K562 (cell line): ENCODE measurements around the gene MMP15. TPM values are rescaled to one million over a fixed set of nuclear protein-coding genes. Genes with fewer than 3 reads are reported as not detected.

Experiments
- CTBP1 ChIP-seq: fragments of 450-650 bp; IDR thresholded peaks from 2 replicates; pipeline ENCODE4 v1.6.1; 2016; ENCODE audit warnings: borderline replicate concordance
- E2F4 ChIP-seq: sonication (generic); formaldehyde crosslinking; IDR thresholded peaks from 2 replicates; pipeline ENCODE4 v1.8.0; 2022; ENCODE audit warnings: mild to moderate bottlenecking, low read depth, missing genetic modification reagents
- GTF2E2 ChIP-seq: fragments of 200-800 bp; sonication (Bioruptor generic); IDR thresholded peaks from 2 replicates; pipeline ENCODE4 v1.6.1; 2016; ENCODE audit warnings: missing genetic modification characterization, missing compliant biosample characterization
- HCFC1 ChIP-seq: IDR thresholded peaks from 2 replicates; pipeline ENCODE4 v1.6.1; 2012; ENCODE audit warnings: low read depth, low read length, improper control_type of control experiment
- HMGXB4 ChIP-seq: sonication (generic); formaldehyde crosslinking; IDR thresholded peaks from 2 replicates; pipeline ENCODE4 v1.8.1; 2023; ENCODE audit warnings: mild to moderate bottlenecking, missing genetic modification reagents
- JUN ChIP-seq, 2 experiments: sonication (generic) in 1 of 2; formaldehyde crosslinking in 1 of 2; IDR thresholded peaks; 2 replicates each; pipeline versions ENCODE4 v1.6.1 to v1.8.0; 2012 to 2022; ENCODE audit warnings: borderline replicate concordance in 2 of 2, mild to moderate bottlenecking in 2 of 2, improper control_type of control experiment in 1 of 2, low read depth in 1 of 2, low read length in 1 of 2, missing genetic modification reagents in 1 of 2
- L3MBTL2 ChIP-seq: fragments of 450-650 bp; IDR thresholded peaks from 2 replicates; pipeline ENCODE4 v1.6.1; 2016; ENCODE audit warnings: mild to moderate bottlenecking, moderate library complexity
- NONO ChIP-seq, 2 experiments: fragments of 200-400 bp in 1 of 2; fragments of 450-650 bp in 1 of 2; formaldehyde crosslinking in 1 of 2; IDR thresholded peaks; 2 replicates each; pipeline ENCODE4 v1.6.1; 2017; ENCODE audit warnings: low read depth in 2 of 2, mild to moderate bottlenecking in 2 of 2, moderate library complexity in 2 of 2, low read length in 1 of 2
- POLR3G ChIP-seq: IDR thresholded peaks from 2 replicates; pipeline ENCODE4 v1.6.1; 2011; ENCODE audit not compliant: insufficient read length, insufficient replicate concordance; ENCODE audit errors: extremely low read depth
- PPARD ChIP-seq: fragments of 250-450 bp; sonication (Bioruptor Pico); IDR thresholded peaks from 2 replicates; pipeline ENCODE4 v1.8.0; 2022; ENCODE audit warnings: inconsistent platforms, mild to moderate bottlenecking, moderate library complexity
- RB1 ChIP-seq: fragments of 450-650 bp; IDR thresholded peaks from 2 replicates; pipeline ENCODE4 v1.6.1; 2017; ENCODE audit warnings: low read depth, mild to moderate bottlenecking
- RBM25 ChIP-seq: fragments of 200-400 bp; formaldehyde crosslinking; IDR thresholded peaks from 2 replicates; pipeline ENCODE4 v1.6.1; 2018; ENCODE audit warnings: low read length, low read depth, moderate library complexity; ENCODE audit not compliant: severe bottlenecking
- RNF2 ChIP-seq: sonication (generic); IDR thresholded peaks from 2 replicates; pipeline ENCODE4 v1.6.1; 2016
- SMAD4 ChIP-seq: fragments of 250-450 bp; sonication (Bioruptor Pico); conservative IDR thresholded peaks from 2 replicates; pipeline ENCODE4 v1.8.0; 2021; ENCODE audit warnings: inconsistent platforms, mild to moderate bottlenecking, moderate library complexity
- SMARCA5 ChIP-seq: fragments of 450-650 bp; IDR thresholded peaks from 2 replicates; pipeline ENCODE4 v1.6.1; 2016
- STAT5A ChIP-seq: IDR thresholded peaks from 2 replicates; pipeline ENCODE4 v1.6.1; 2012; ENCODE audit warnings: low read length, inconsistent platforms, borderline replicate concordance
- ZFX ChIP-seq: sonication (generic); formaldehyde crosslinking; IDR thresholded peaks from 2 replicates; pipeline ENCODE4 v1.8.0; 2022; ENCODE audit warnings: mild to moderate bottlenecking, missing genetic modification reagents, moderate library complexity
- ZKSCAN3 ChIP-seq: fragments of 250-450 bp; sonication (Bioruptor Pico); IDR thresholded peaks from 2 replicates; pipeline ENCODE4 v1.4.0; 2020
- ZNF354B ChIP-seq: fragments of 250-450 bp; sonication (Bioruptor Pico); IDR thresholded peaks from 2 replicates; pipeline ENCODE4 v1.4.0; 2020
- ZNF41 ChIP-seq: fragments of 250-450 bp; sonication (Bioruptor Pico); conservative IDR thresholded peaks from 2 replicates; pipeline ENCODE4 v1.4.0; 2020; ENCODE audit warnings: mild to moderate bottlenecking
- ZNF79 ChIP-seq: fragments of 250-450 bp; sonication (Bioruptor Pico); IDR thresholded peaks from 2 replicates; pipeline ENCODE4 v1.4.0; 2020; ENCODE audit warnings: low read depth, mild to moderate bottlenecking, moderate library complexity
- polyA plus RNA-seq, 8 experiments: library from polyadenylated mRNA; depleted of rRNA in 4 of 8; stranded (reverse) in 5 of 8; unstranded in 3 of 8; fragments of >200 nt; fragmentation: Nextera tagmentation in 2 of 8; fragmentation: Illumina TruSeq in 1 of 8; extraction: Ambion mirVana in 2 of 8; extraction: Trizol in 1 of 8; gene quantifications; 2 replicates each; pipeline versions ENCODE4 v1.2.1 to v1.2.3, GENCODE V29; 2011 to 2014; ENCODE audit warnings: inconsistent platforms in 1 of 8, missing spikeins in 1 of 8
- total RNA-seq, 7 experiments: library from RNA; depleted of rRNA in 6 of 7; stranded (reverse); fragments of >200 nt in 6 of 7; fragmentation: Illumina TruSeq in 2 of 7; extraction: Trizol in 2 of 7; gene quantifications; 2 replicates each; pipeline versions ENCODE4 v1.2.1 to v1.2.3, GENCODE V29; 2011 to 2021; ENCODE audit warnings: low replicate concordance in 1 of 7
- TF ChIP-seq, protein P1 (sequence below): fragments of 250-450 bp; sonication (Bioruptor Pico); IDR thresholded peaks from 2 replicates; pipeline ENCODE4 v1.4.0; 2020; ENCODE audit warnings: mild to moderate bottlenecking

MMP15 gene
- total and polyA plus RNA-seq, 9 of the 15 experiments (the other 6 are each of a cell fraction or from before 2014, with no cell fraction given), result 0.01 to 20.4 (median 5.5) TPM

DNA sequence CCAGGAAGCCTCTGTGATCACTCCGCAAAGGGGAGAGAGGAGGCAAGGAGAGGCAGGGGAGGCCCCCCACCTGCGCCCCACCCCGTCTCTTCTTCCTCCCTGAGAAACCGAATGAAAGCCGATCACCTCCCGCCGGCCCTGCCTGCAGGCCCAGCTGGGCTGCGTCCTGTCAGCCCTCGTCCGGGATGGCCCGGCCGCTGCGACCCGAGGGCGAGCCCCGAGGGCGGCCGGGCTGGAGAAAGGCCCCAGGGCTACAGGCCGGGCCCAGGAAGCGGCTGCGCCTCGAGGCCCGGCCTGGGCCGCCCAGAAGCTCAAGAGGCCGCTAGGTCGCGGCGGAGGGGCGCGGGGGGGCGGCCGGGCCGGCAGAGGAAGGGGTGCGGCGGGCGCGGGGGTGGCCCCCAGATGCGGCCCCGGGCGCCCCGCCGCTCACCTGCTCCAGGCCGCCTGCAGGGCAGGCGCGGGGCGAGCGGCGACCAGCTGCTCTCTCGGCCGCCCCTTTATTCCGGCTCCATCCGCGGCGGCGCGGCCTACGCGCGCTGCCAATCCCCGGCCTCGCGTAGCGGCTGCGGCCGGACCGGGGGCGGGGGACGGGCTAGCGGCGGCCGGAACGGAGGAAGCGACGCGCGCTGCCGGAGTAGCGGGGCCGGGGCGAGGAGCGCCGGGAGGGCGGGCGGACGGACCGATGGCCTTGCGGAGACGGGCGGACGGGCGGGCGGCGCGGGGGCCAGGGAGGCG, 25.4 kb upstream of the MMP15 start, which contains the start of gene ZNF319 (continued):
- TF ChIP-seq ZNF41, result 0 out of 2 replicates have a peak, but pooled peaks have one; percentile 32
- peak; percentile 10; the same call in 1 of the 2 replicates for TF ChIP-seq CTBP1
- TF ChIP-seq PPARD, result no peak
- TF ChIP-seq NONO (IDR thresholded peaks at IDR 0.05; ENCODE audit: low read depth in 2 of 2, low read length in 1 of 2), result peak in 1 of 2 experiments; percentile 56; a peak in 1 of 4 replicates
- TF ChIP-seq HCFC1, result no peak
- peak; percentile 97 for TF ChIP-seq ZFX
- no peak for TF ChIP-seq ZKSCAN3 (CRISPR knock-in tag)
- TF ChIP-seq ZNF354B, result no peak
- TF ChIP-seq E2F4 (CRISPR knock-in tag), result no peak
- 0 out of 2 replicates have a peak, but pooled peaks have one; percentile 1 for TF ChIP-seq RNF2
- TF ChIP-seq SMAD4 (CRISPR knock-in tag), result peak; percentile 36; the same call in 1 of the 2 replicates
- no peak for TF ChIP-seq POLR3G
- TF ChIP-seq L3MBTL2, result peak; percentile 7; the same call in 1 of the 2 replicates
- TF ChIP-seq, protein P1, sequence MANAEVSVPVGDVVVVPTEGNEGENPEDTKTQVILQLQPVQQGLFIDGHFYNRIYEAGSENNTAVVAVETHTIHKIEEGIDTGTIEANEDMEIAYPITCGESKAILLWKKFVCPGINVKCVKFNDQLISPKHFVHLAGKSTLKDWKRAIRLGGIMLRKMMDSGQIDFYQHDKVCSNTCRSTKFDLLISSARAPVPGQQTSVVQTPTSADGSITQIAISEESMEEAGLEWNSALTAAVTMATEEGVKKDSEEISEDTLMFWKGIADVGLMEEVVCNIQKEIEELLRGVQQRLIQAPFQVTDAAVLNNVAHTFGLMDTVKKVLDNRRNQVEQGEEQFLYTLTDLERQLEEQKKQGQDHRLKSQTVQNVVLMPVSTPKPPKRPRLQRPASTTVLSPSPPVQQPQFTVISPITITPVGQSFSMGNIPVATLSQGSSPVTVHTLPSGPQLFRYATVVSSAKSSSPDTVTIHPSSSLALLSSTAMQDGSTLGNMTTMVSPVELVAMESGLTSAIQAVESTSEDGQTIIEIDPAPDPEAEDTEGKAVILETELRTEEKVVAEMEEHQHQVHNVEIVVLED, result peak; percentile 30; the same call in 1 of the 2 replicates
- TF ChIP-seq STAT5A, result no peak
- TF ChIP-seq JUN (IDR thresholded peaks at IDR 0.05; ENCODE audit: borderline replicate concordance, low read depth, low read length), result no peak
- no peak for TF ChIP-seq JUN (CRISPR knock-in tag; IDR thresholded peaks at IDR 0.05; ENCODE audit: borderline replicate concordance)
- TF ChIP-seq ZNF79, result no peak
- TF ChIP-seq GTF2E2 (tag), result peak; percentile 71
- peak; percentile 40 for TF ChIP-seq RBM25
- peak; percentile 99 for TF ChIP-seq HMGXB4 (CRISPR knock-in tag)
- TF ChIP-seq RB1, result peak; percentile 56; the same call in 1 of the 2 replicates
- TF ChIP-seq SMARCA5, result no peak
